Measurements from ENCODE around the gene SLC50A1.

DNA sequence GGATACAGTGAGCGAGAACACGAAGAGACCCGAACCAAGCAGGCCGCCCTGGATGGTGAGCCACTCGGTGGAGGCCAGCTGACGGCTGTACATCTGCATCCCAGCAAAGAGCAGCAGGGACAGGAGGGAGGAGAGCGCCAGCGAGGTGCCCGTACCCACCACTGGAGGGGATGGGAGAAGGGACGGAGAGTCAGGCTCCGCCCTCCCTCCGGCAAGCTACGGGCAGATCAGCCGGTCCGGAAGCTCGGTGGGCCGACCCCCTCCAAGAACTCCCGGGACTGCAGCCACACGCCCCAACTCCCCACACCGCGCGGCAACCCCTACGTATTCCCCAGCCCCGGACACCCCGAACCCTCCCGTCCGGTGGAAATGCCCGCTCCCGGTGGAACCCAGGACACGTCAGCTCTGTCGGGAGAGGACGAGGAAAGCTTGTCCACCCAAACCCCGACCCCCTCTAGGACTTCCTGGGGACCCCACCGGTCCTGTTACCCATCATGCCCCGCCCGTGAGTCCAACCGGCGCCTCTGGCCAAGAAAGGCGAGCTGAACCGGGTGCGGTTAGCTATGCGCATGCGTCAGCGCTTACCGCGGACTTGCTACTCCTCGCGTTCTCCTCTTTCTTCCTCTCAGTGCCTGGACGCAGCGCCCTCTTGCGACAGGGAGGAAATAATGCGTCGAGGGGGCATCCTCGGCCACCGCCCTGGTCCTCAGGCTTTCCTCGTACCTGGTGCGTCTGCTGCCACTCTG is 37.3 kb downstream of the SLC50A1 start, which contains the start of gene KRTCAP2:
- TF ChIP-seq, protein P1, sequence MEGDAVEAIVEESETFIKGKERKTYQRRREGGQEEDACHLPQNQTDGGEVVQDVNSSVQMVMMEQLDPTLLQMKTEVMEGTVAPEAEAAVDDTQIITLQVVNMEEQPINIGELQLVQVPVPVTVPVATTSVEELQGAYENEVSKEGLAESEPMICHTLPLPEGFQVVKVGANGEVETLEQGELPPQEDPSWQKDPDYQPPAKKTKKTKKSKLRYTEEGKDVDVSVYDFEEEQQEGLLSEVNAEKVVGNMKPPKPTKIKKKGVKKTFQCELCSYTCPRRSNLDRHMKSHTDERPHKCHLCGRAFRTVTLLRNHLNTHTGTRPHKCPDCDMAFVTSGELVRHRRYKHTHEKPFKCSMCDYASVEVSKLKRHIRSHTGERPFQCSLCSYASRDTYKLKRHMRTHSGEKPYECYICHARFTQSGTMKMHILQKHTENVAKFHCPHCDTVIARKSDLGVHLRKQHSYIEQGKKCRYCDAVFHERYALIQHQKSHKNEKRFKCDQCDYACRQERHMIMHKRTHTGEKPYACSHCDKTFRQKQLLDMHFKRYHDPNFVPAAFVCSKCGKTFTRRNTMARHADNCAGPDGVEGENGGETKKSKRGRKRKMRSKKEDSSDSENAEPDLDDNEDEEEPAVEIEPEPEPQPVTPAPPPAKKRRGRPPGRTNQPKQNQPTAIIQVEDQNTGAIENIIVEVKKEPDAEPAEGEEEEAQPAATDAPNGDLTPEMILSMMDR (IDR thresholded peaks at IDR 0.05; ENCODE audit: poor library complexity): peak; percentile 88
- TF ChIP-seq EZH2phosphoT487 (IDR thresholded peaks at IDR 0.05; ENCODE audit: low read depth, severe bottlenecking, unreplicated experiment) (no peak), EZH2 (IDR thresholded peaks at IDR 0.05; ENCODE audit: borderline replicate concordance) (no peak)
